Stomach smooth muscle (tissue), 2 donors: Measurements from ENCODE around the gene SUGP2.

Experiments
- H3K27ac ChIP-seq: one replicate; pipeline ENCODE4 v1.7.0; 2013; ENCODE audit warnings: mild to moderate bottlenecking, low read length, inconsistent platforms
- H3K27me3 ChIP-seq, 2 donors: one replicate each; pipeline ENCODE4 v1.7.0; 2013; ENCODE audit warnings: low read length in 2 of 2; ENCODE audit not compliant: insufficient read depth in 2 of 2, control insufficient read depth in 1 of 2
- H3K36me3 ChIP-seq, 2 donors: one replicate each; pipeline ENCODE4 v1.7.0; 2013; ENCODE audit warnings: low read length in 2 of 2; ENCODE audit not compliant: control insufficient read depth in 2 of 2, insufficient read depth in 2 of 2
- H3K4me1 ChIP-seq: one replicate; pipeline ENCODE4 v1.7.0; 2013; ENCODE audit warnings: low read length; ENCODE audit not compliant: control insufficient read depth, insufficient read depth
- H3K4me3 ChIP-seq, 2 donors: one replicate each; pipeline ENCODE4 v1.7.0; 2013; ENCODE audit warnings: low read length in 2 of 2
- H3K9ac ChIP-seq, 2 donors: one replicate each; pipeline ENCODE4 v1.7.0; 2013; ENCODE audit warnings: low read length in 2 of 2, mild to moderate bottlenecking in 1 of 2
- H3K9me3 ChIP-seq, 2 donors: one replicate each; pipeline ENCODE4 v1.7.0; 2013; ENCODE audit warnings: low read length in 2 of 2; ENCODE audit not compliant: control insufficient read depth in 2 of 2
- donor health status: healthy.
- donor health status: Pancreatic carcinoma.

SUGP2 gene

DNA sequence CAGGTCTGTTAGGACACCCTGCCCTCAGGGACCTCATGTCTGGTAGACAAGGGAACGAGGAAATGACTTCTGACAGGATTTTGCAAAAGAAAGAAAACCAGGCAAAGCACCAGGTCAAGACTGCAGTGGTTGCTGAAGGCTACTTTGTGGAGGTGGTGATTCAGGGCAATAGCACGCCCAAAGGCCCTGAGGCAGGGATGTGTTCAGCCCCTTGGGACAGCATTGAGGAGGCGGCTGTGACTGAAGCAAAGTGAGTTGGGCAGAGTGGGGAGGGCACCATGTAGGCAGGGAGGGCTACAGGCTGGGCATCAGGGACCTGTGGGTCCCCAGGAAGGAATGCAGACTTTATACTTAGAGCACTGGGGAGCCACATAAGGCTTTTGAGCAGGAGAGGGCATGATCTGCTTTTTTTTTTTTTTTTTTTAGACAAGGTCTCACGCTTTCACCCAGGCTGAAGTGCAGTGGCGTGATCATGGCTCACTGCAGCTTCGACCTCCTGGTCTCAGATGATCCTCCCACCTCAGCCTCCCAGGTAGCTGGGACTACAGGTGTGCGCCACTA, 81.5 kb downstream of the SUGP2 start:
- Histone ChIP-seq H3K36me3 (no peaks in the 10 kb centered on the region), H3K27me3 (no peaks in the 10 kb centered on the region), H3K9ac (no peak overlapping the region), H3K4me3 (no peak overlapping the region), H3K4me1 (no peaks in the 10 kb centered on the region), H3K27ac (no peak overlapping the region), H3K9me3 (no peaks in the 10 kb centered on the region)

DNA sequence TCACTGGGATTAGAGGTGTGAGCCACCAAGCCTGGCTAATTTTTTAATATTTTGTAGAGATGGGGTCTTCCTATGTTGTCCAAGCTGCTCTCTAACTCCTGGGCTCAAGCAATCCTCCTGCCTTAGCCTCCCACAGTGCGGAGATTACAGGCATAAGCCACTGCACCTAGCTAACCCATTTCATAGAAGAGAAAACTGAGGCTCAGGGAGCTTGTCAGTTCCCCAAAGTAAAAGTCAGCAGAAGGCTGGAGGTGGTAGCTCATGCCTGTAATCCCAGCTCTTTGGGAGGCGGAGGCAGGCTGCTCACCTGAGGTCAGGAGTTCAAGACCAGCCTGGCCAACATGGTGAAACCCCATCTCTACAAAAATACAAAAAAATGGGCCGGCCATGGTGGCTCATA, 83.5 kb downstream of the SUGP2 start:
- Histone ChIP-seq H3K4me1 (no peaks in the 10 kb centered on the region), H3K4me3 (no peak overlapping the region), H3K27ac (no peak overlapping the region), H3K9ac (no peak overlapping the region), H3K9me3 (no peaks in the 10 kb centered on the region), H3K27me3 (no peaks in the 10 kb centered on the region), H3K36me3 (no peaks in the 10 kb centered on the region)

DNA sequence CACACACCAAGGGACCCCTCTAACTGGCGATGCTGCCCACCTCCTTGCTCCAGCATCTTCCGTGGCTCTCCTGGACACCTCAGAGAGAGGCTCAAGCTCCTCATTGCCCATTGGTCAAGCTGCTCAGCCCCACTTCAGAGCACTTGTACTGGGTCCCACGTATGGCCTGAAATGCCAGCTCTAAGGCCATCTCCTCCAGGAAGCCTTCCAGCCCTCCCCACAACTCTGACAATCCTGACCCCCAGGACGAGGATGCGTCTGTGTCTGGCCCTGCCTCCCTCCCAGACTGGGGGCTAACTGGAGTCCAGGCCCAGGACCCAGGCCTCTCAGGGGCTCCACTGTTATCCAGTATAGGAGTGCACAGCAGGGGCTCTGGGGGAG, 84.4 kb downstream of the SUGP2 start:
- Histone ChIP-seq H3K27me3 (no peaks in the 10 kb centered on the region), H3K27ac (no peak overlapping the region), H3K9me3 (no peaks in the 10 kb centered on the region), H3K36me3 (no peaks in the 10 kb centered on the region), H3K9ac (no peak overlapping the region), H3K4me1 (no peaks in the 10 kb centered on the region), H3K4me3 (no peak overlapping the region)

DNA sequence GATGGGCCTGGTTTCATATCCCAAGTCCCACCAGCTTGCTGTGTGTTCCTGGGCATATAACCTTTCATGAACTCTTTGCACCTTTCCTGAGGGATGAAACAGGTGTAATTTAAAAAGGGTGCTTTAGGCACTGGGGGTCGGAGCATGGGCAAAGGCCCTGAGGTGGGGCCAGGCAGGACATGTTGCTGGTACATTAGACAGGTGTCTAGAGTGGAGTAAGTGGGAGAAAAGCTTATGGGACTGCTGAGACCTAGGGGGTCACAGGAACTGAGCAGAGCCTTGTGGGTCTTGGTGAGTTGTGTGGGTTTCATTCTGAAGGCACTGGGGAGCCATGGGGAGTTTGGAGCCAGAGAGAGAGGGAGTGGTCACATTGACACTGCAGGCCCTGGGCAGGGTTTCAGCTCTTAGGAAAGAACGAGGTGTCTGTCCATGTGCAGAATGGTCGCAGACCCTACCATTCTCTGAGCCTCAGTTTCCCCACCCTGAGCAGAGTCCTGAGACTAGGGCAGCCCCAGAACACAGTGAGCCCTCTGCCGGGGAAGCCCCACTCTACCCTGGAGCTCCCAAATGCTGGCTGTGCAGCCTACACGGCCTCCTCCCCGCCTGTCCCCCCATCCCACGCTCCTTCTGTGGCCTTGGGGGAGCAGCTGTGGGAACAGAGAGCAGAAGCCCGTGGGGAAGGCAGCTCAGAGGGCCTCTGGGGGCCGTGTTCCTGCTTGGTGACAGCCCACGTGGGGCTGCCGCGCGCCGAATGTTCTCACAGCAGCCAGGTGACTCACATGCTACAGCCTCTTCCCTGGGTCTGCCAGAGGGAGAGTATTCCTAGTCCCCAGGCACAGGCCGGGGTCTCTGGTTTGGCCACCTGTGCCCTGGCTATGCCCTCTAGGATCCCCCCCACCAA, 85.0 kb downstream of the SUGP2 start:
- Histone ChIP-seq H3K27ac (no peak overlapping the region), H3K4me1 (no peaks in the 10 kb centered on the region), H3K27me3 (no peaks in the 10 kb centered on the region), H3K4me3 (no peak overlapping the region), H3K36me3 (no peaks in the 10 kb centered on the region), H3K9ac (no peak overlapping the region), H3K9me3 (no peaks in the 10 kb centered on the region)

DNA sequence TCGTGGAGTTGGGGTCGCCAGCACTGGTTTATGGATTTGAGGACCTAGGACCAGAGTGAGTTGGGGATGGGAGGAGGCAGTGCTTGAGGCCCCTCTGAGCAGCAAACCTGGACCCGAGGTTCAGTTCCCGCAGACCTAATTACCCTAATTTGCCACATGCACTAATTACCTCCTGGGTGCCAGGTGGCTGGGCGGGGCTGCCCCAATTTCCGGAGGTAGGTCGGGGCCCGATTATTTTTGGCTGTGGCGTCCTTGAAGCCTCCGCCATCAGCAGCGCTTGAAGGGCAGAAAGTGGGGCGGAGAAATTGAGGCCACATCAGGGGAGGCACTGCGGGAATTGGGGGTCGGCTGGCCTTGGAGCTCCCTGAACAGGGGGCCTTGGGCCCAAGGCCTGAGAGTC, 86.4 kb downstream of the SUGP2 start:
- no peaks in the 10 kb centered on the region for H3K4me1 ChIP-seq
- no peak overlapping the region for H3K4me3 ChIP-seq
- no peaks in the 10 kb centered on the region for H3K9me3 ChIP-seq
- no peaks in the 10 kb centered on the region for H3K27me3 ChIP-seq
- H3K9ac ChIP-seq, result no peak overlapping the region
- no peaks in the 10 kb centered on the region for H3K36me3 ChIP-seq
- no peak overlapping the region for H3K27ac ChIP-seq

DNA sequence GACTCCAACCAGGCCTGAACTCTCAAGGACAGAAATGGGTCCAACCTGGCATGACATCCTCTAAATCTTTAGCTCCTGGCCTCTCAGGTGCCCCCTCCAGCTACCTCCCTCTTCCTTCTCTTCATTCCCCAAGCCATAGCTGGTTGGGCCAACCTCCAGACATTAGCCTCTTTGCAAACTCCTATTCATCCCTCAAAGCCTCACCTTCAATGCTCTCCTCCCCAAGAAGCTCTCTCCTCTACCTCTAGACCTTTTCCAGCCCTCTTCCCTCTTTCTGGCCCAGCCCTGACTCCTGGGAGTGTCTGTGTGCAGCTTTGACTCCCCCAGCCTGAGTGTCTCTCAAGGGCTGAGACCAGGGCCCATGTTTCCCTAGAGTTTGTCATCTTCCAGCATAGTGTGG, 87.0 kb downstream of the SUGP2 start:
- Histone ChIP-seq H3K36me3 (no peaks in the 10 kb centered on the region), H3K9me3 (no peaks in the 10 kb centered on the region), H3K4me1 (peaks cover 5% of the 10 kb centered on the region), H3K27ac (no peak overlapping the region), H3K9ac (no peak overlapping the region), H3K4me3 (no peak overlapping the region), H3K27me3 (no peaks in the 10 kb centered on the region)

DNA sequence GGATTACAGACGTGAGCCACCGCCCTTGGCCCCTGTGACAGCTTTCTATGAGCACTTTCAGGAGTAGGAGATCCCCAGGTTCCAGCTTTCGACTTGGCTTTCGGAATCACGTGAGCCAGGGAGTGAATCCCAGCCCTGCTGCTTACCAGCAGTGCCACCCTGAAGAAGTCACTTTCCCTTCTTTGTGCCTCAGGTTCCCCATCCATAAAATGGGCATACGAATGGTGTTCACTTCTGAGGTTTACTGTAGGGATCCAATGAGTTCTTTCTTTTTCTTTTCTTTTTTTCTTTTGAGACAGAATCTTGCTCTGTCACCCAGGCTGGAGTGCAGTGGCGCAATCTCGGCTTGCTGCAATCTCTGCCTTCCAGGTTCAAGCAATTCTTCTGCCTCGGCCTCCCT, 88.0 kb downstream of the SUGP2 start:
- H3K36me3 ChIP-seq, result no peaks in the 10 kb centered on the region
- H3K9me3 ChIP-seq, result no peaks in the 10 kb centered on the region
- H3K4me1 ChIP-seq, result peaks cover 9% of the 10 kb centered on the region
- H3K4me3 ChIP-seq, result no peak overlapping the region
- no peak overlapping the region for H3K9ac ChIP-seq
- no peak overlapping the region for H3K27ac ChIP-seq
- H3K27me3 ChIP-seq, result no peaks in the 10 kb centered on the region

DNA sequence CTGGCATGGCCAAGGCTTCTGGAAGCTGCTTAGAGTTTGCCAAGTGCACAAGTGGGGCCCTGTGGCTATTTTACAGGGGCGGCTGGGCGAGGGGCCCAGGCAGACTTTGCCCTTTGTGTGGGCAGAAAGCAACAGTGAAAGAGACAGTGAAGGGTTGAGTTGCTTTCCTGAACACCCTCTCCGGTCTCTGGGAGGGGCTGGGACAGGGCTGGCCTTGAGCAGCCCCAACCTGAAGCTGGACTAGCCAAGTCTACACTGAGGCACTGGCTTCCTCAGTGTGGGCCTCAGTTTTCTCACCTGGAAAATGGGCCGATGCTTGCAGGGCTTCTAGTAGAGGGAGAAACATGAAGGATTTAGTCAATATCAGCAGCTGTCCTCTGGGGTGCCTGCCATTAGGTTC, 89.9 kb downstream of the SUGP2 start:
- peaks cover 18% of the 10 kb centered on the region for H3K4me1 ChIP-seq

DNA sequence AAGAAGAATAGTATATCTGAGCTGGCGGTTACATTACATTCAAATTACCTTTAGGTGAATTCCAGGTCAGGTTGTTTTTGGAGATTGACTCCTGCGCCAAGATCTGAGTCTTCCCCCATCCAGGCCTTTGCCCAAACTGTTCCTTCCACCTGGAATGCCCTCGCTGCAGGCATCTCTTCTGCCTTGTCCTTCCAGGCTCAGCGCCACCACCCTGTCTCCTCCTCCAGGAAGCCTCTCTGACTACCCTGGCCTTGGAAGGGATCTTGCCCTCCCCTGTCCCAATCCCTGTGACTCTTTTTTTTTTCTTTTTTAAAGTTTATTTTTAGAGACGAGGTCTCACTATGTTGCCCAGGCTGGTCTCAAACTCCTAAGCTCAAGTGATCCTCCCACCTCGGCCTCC, 90.6 kb downstream of the SUGP2 start:
- H3K36me3 ChIP-seq, result no peaks in the 10 kb centered on the region
- no peak overlapping the region for H3K27ac ChIP-seq
- H3K9me3 ChIP-seq, result no peaks in the 10 kb centered on the region
- H3K4me1 ChIP-seq, result peaks cover 18% of the 10 kb centered on the region
- no peak overlapping the region for H3K9ac ChIP-seq
- no peaks in the 10 kb centered on the region for H3K27me3 ChIP-seq
- no peak overlapping the region for H3K4me3 ChIP-seq

More for the DNA sequence above, 89.9 kb downstream of the SUGP2 start:
- Histone ChIP-seq H3K9ac (no peak overlapping the region), H3K27me3 (no peaks in the 10 kb centered on the region), H3K4me3 (no peak overlapping the region), H3K9me3 (no peaks in the 10 kb centered on the region), H3K36me3 (no peaks in the 10 kb centered on the region), H3K27ac (no peak overlapping the region)

DNA sequence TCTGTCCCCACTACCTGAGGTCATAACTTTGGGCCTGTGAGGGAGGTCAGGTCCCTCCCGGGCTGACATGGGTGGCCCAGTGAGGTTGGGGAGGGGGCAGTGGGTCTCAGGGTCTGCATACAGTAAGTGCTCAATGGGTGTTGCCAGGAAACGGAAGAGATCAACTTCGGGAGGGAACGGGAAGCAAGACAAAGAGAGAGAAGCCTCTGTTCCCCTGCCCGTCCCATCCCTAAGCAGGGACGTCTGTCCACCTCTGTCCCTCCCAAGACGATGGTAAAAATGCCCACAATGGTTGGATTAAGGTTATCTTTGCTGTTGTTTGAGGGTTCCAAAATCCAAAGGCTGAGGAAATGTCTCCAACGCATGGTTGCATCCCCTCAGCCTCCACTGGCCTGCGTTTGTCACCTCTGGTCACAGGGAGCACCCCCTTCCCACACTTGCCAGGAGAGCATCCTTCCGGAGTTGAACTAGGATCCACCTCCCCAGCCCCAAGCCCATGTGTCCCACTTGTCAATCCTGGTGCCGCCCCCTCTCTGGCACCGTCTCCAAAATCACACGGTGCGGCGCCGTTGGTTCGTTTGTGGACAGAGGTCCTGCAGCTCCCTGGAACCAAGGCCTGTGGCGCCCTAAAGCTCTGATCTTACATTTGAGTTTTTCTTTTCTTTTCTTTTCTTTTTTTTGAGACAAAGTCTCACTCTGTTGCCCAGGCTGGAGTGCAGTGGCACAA, 91.5 kb downstream of the SUGP2 start:
- H3K9me3 ChIP-seq, result no peaks in the 10 kb centered on the region
- peak overlapping the region; percentile 32 to 47 for H3K9ac ChIP-seq
- no peak overlapping the region for H3K27ac ChIP-seq
- peak overlapping the region; percentile 43 to 69 for H3K4me3 ChIP-seq
- peaks cover 18% of the 10 kb centered on the region for H3K4me1 ChIP-seq
- no peaks in the 10 kb centered on the region for H3K36me3 ChIP-seq
- no peaks in the 10 kb centered on the region for H3K27me3 ChIP-seq
